Esophagus squamous epithelium (tissue), 4 donors: Measurements from ENCODE around the gene ZNF84.

Source experiments
- POLR2A ChIP-seq, 4 donors: fragments of 450-650 bp; IDR thresholded peaks; one replicate each; pipeline ENCODE4 v1.6.1; 2017; ENCODE audit warnings: antibody characterized with exemption in 4 of 4, mild to moderate bottlenecking in 4 of 4, moderate library complexity in 3 of 4
- TF ChIP-seq, protein P1 (sequence below), 6 experiments: fragments of 450-650 bp in 4 of 6; fragments of 200-600 bp in 2 of 6; sonication (generic) in 2 of 6; IDR thresholded peaks; one replicate each; pipeline ENCODE4 v1.5.1; 2016 to 2019; ENCODE audit warnings: antibody characterized with exemption in 6 of 6, mild to moderate bottlenecking in 4 of 6, moderate library complexity in 4 of 6

DNA sequence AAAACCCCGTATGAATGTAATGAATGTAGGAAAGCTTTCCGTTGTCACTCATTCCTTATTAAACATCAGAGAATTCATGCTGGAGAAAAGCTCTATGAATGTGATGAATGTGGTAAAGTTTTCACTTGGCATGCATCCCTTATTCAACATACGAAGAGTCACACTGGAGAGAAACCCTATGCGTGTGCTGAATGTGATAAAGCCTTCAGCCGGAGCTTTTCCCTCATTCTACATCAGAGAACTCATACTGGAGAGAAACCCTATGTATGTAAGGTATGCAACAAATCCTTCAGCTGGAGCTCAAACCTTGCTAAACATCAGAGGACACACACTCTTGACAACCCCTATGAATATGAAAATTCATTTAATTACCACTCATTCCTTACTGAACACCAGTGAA, 68.9 kb downstream of the ZNF84 start:
- TF ChIP-seq, protein P1, sequence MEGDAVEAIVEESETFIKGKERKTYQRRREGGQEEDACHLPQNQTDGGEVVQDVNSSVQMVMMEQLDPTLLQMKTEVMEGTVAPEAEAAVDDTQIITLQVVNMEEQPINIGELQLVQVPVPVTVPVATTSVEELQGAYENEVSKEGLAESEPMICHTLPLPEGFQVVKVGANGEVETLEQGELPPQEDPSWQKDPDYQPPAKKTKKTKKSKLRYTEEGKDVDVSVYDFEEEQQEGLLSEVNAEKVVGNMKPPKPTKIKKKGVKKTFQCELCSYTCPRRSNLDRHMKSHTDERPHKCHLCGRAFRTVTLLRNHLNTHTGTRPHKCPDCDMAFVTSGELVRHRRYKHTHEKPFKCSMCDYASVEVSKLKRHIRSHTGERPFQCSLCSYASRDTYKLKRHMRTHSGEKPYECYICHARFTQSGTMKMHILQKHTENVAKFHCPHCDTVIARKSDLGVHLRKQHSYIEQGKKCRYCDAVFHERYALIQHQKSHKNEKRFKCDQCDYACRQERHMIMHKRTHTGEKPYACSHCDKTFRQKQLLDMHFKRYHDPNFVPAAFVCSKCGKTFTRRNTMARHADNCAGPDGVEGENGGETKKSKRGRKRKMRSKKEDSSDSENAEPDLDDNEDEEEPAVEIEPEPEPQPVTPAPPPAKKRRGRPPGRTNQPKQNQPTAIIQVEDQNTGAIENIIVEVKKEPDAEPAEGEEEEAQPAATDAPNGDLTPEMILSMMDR (IDR thresholded peaks at IDR 0.05), result no peak
- TF ChIP-seq POLR2A (IDR thresholded peaks at IDR 0.05), result no peak
